Naive B cell (primary cell): Measurements from ENCODE around the gene NELL1. TPM values are rescaled to one million over a fixed set of nuclear protein-coding genes. Genes with fewer than 3 reads are reported as not detected.

ENCODE experiments used
- ATAC-seq, 2 donors: fragments of 150-1000 bp; cut with Tn5 transposase; 2 replicates each; pipeline ENCODE4 v1.10.0; 2021; ENCODE audit warnings: low read depth in 2 of 2, mild to moderate bottlenecking in 2 of 2, moderate library complexity in 2 of 2
- DNase-seq: peaks from one replicate; pipeline ENCODE4 v3.0.0; 2022
- H3K27ac Mint-ChIP-seq, 6 donors: one replicate each; pipeline ENCODE4 v1.8.0; 2020 to 2022; ENCODE audit warnings: mild to moderate bottlenecking in 6 of 6, mixed read lengths in 6 of 6, moderate library complexity in 5 of 6, inconsistent platforms in 2 of 6
- H3K27me3 Mint-ChIP-seq, 3 donors: one replicate each; pipeline ENCODE4 v1.8.0; 2021 to 2022; ENCODE audit warnings: mixed read lengths in 3 of 3, mild to moderate bottlenecking in 1 of 3
- H3K36me3 Mint-ChIP-seq, 2 donors: one replicate each; pipeline ENCODE4 v1.8.0; 2020 to 2022; ENCODE audit warnings: mixed read lengths in 2 of 2, inconsistent platforms in 1 of 2, mild to moderate bottlenecking in 1 of 2
- H3K4me1 Mint-ChIP-seq, 3 donors: one replicate each; pipeline ENCODE4 v1.8.0; 2020 to 2022; ENCODE audit warnings: mixed read lengths in 3 of 3, inconsistent platforms in 1 of 3, mild to moderate bottlenecking in 1 of 3, moderate library complexity in 1 of 3
- H3K4me3 Mint-ChIP-seq, 8 donors: one replicate each; pipeline ENCODE4 v1.8.0; 2020 to 2022; ENCODE audit warnings: mild to moderate bottlenecking in 8 of 8, mixed read lengths in 8 of 8, moderate library complexity in 8 of 8, inconsistent platforms in 2 of 8
- H3K9me3 Mint-ChIP-seq, 7 donors: one replicate each; pipeline ENCODE4 v1.8.0; 2020 to 2022; ENCODE audit warnings: mixed read lengths in 7 of 7, mild to moderate bottlenecking in 5 of 7, inconsistent platforms in 2 of 7, moderate library complexity in 1 of 7
- polyA plus RNA-seq, 6 donors: library from polyadenylated mRNA; unstranded; fragments of 300-500 nt; fragmentation: Illumina TruSeq; gene quantifications; one replicate each; pipeline ENCODE4 v1.2.3, GENCODE V29; 2021; ENCODE audit warnings: low read depth in 6 of 6

The NELL1 gene
- polyA plus RNA-seq, 6 donors from 2014 or later: not detected

- H3K36me3 Mint-ChIP-seq: no peaks in the 10 kb centered on the region
- no peak for DNase-seq
- no peaks in the 10 kb centered on the region for H3K27me3 Mint-ChIP-seq
- H3K9me3 Mint-ChIP-seq: peaks cover 3 to 21% (median 7%) of the 10 kb centered on the region in 7 donors
- no peaks in the 10 kb centered on the region for H3K4me1 Mint-ChIP-seq
- no peak overlapping the region for H3K4me3 Mint-ChIP-seq
- no peak for ATAC-seq
- peak overlapping the region in 1 of 6 donors; percentile 3 for H3K27ac Mint-ChIP-seq
Measured at GRCh38 chr11:21295508-21295907, 626.1 kb downstream of the NELL1 start.

- Mint-ChIP-seq H3K27me3 (no peaks in the 10 kb centered on the region), H3K9me3 (peaks cover 0 to 6% (median 0%) of the 10 kb centered on the region in 7 donors), H3K27ac (no peak overlapping the region), H3K36me3 (no peaks in the 10 kb centered on the region), H3K4me1 (no peaks in the 10 kb centered on the region), H3K4me3 (no peak overlapping the region)
- DNase-seq (no peak), ATAC-seq (no peak)
Measured at GRCh38 chr11:21301981-21302380, 632.6 kb downstream of the NELL1 start.

- H3K27me3 Mint-ChIP-seq: no peaks in the 10 kb centered on the region
- no peaks in the 10 kb centered on the region for H3K4me1 Mint-ChIP-seq
- peaks cover 0 to 6% (median 0%) of the 10 kb centered on the region in 7 donors for H3K9me3 Mint-ChIP-seq
- no peak overlapping the region for H3K4me3 Mint-ChIP-seq
- peak overlapping the region in 1 of 6 donors; percentile 78 for H3K27ac Mint-ChIP-seq
- no peak for DNase-seq
- no peaks in the 10 kb centered on the region for H3K36me3 Mint-ChIP-seq
- ATAC-seq: no peak
Measured at GRCh38 chr11:21306739-21307358, 637.5 kb downstream of the NELL1 start.

- DNase-seq (no peak), ATAC-seq (no peak)
- no peak overlapping the region for H3K4me3 Mint-ChIP-seq
- peaks cover 0 to 6% (median 0%) of the 10 kb centered on the region in 7 donors for H3K9me3 Mint-ChIP-seq
- H3K27me3 Mint-ChIP-seq: no peaks in the 10 kb centered on the region
- no peak overlapping the region for H3K27ac Mint-ChIP-seq
- no peaks in the 10 kb centered on the region for H3K4me1 Mint-ChIP-seq
- H3K36me3 Mint-ChIP-seq: no peaks in the 10 kb centered on the region
Measured at GRCh38 chr11:21307874-21308273, 638.5 kb downstream of the NELL1 start.

- Mint-ChIP-seq H3K9me3 (peaks cover 0 to 6% (median 0%) of the 10 kb centered on the region in 7 donors), H3K36me3 (no peaks in the 10 kb centered on the region), H3K4me1 (no peaks in the 10 kb centered on the region), H3K27me3 (no peaks in the 10 kb centered on the region), H3K4me3 (no peak overlapping the region), H3K27ac (no peak overlapping the region)
- DNase-seq: no peak
- no peak for ATAC-seq
Measured at GRCh38 chr11:21316591-21316990, 647.2 kb downstream of the NELL1 start.

GRCh38 chr11:21321072-21321471 is 651.7 kb downstream of the NELL1 start:
- Mint-ChIP-seq H3K4me3 (no peak overlapping the region), H3K36me3 (no peaks in the 10 kb centered on the region), H3K9me3 (peaks cover 0 to 6% (median 0%) of the 10 kb centered on the region in 7 donors), H3K27me3 (no peaks in the 10 kb centered on the region), H3K27ac (no peak overlapping the region), H3K4me1 (no peaks in the 10 kb centered on the region)
- DNase-seq (no peak), ATAC-seq (no peak)

- Mint-ChIP-seq H3K9me3 (peaks cover 0 to 6% (median 0%) of the 10 kb centered on the region in 7 donors), H3K27ac (no peak overlapping the region), H3K4me3 (no peak overlapping the region), H3K4me1 (no peaks in the 10 kb centered on the region), H3K27me3 (no peaks in the 10 kb centered on the region), H3K36me3 (no peaks in the 10 kb centered on the region)
- ATAC-seq: no peak
- DNase-seq: no peak
Measured at GRCh38 chr11:21321530-21321929, 652.1 kb downstream of the NELL1 start.

GRCh38 chr11:21323617-21324016 is 654.2 kb downstream of the NELL1 start:
- Mint-ChIP-seq H3K4me1 (no peaks in the 10 kb centered on the region), H3K4me3 (no peak overlapping the region), H3K9me3 (peaks cover 3 to 16% (median 5%) of the 10 kb centered on the region in 7 donors), H3K27ac (no peak overlapping the region), H3K27me3 (no peaks in the 10 kb centered on the region), H3K36me3 (no peaks in the 10 kb centered on the region)
- DNase-seq (no peak), ATAC-seq (no peak)

- Mint-ChIP-seq H3K27ac (no peak overlapping the region), H3K4me3 (no peak overlapping the region), H3K27me3 (no peaks in the 10 kb centered on the region), H3K4me1 (no peaks in the 10 kb centered on the region), H3K36me3 (no peaks in the 10 kb centered on the region), H3K9me3 (peaks cover 0 to 6% (median 2%) of the 10 kb centered on the region in 7 donors)
- DNase-seq (no peak), ATAC-seq (no peak)
Measured at GRCh38 chr11:21343204-21343603, 673.8 kb downstream of the NELL1 start.

- DNase-seq (no peak), ATAC-seq (no peak)
- H3K27ac Mint-ChIP-seq: no peak overlapping the region
- H3K4me1 Mint-ChIP-seq: no peaks in the 10 kb centered on the region
- H3K4me3 Mint-ChIP-seq: no peak overlapping the region
- H3K36me3 Mint-ChIP-seq: no peaks in the 10 kb centered on the region
- no peaks in the 10 kb centered on the region for H3K27me3 Mint-ChIP-seq
- peaks cover 0 to 8% (median 2%) of the 10 kb centered on the region in 7 donors for H3K9me3 Mint-ChIP-seq
Measured at GRCh38 chr11:21346361-21346760, 677.0 kb downstream of the NELL1 start.

GRCh38 chr11:21350613-21351012 is 681.2 kb downstream of the NELL1 start:
- Mint-ChIP-seq H3K27ac (no peak overlapping the region), H3K4me1 (no peaks in the 10 kb centered on the region)

GRCh38 chr11:21353425-21353824 is 684.0 kb downstream of the NELL1 start:
- Mint-ChIP-seq H3K27ac (no peak overlapping the region), H3K9me3 (peaks cover 0 to 17% (median 6%) of the 10 kb centered on the region in 7 donors)

More at GRCh38 chr11:21350613-21351012, 681.2 kb downstream of the NELL1 start:
- Mint-ChIP-seq H3K4me3 (no peak overlapping the region), H3K9me3 (peaks cover 0 to 11% (median 6%) of the 10 kb centered on the region in 7 donors), H3K27me3 (no peaks in the 10 kb centered on the region), H3K36me3 (no peaks in the 10 kb centered on the region)
- DNase-seq: no peak
- no peak for ATAC-seq

GRCh38 chr11:21364866-21365624 is 695.7 kb downstream of the NELL1 start:
- peaks cover 0 to 8% (median 4%) of the 10 kb centered on the region in 7 donors for H3K9me3 Mint-ChIP-seq
- H3K36me3 Mint-ChIP-seq: no peaks in the 10 kb centered on the region
- no peak overlapping the region for H3K4me3 Mint-ChIP-seq
- H3K4me1 Mint-ChIP-seq: no peaks in the 10 kb centered on the region
- DNase-seq (no peak), ATAC-seq (no peak)
- no peaks in the 10 kb centered on the region for H3K27me3 Mint-ChIP-seq
- H3K27ac Mint-ChIP-seq: no peak overlapping the region

More at GRCh38 chr11:21353425-21353824, 684.0 kb downstream of the NELL1 start:
- Mint-ChIP-seq H3K4me1 (no peaks in the 10 kb centered on the region), H3K36me3 (no peaks in the 10 kb centered on the region), H3K4me3 (no peak overlapping the region), H3K27me3 (no peaks in the 10 kb centered on the region)
- ATAC-seq: no peak
- no peak for DNase-seq

GRCh38 chr11:21369947-21370346 is 700.6 kb downstream of the NELL1 start:
- Mint-ChIP-seq H3K4me1 (no peaks in the 10 kb centered on the region), H3K36me3 (no peaks in the 10 kb centered on the region), H3K9me3 (peaks cover 0 to 4% (median 0%) of the 10 kb centered on the region in 7 donors), H3K4me3 (no peak overlapping the region), H3K27ac (no peak overlapping the region), H3K27me3 (no peaks in the 10 kb centered on the region)
- ATAC-seq (no peak), DNase-seq (no peak)
